Subcutaneous adipose tissue (tissue), 4 donors: ENCODE measurements around the gene PDZRN4. TPM values are rescaled to one million over a fixed set of nuclear protein-coding genes. Genes with fewer than 3 reads are reported as not detected.

Experiments
- CTCF ChIP-seq: fragments of 450-650 bp; IDR thresholded peaks from one replicate; pipeline ENCODE4 v1.5.1; 2016; ENCODE audit warnings: low read depth, mild to moderate bottlenecking, control low read depth, antibody characterized with exemption, moderate library complexity
- total RNA-seq, 4 donors: library from RNA; depleted of rRNA; stranded (reverse); fragments of >200 nt; gene quantifications; one replicate each; pipeline ENCODE4 v1.1.0, GENCODE V29; 2016

PDZRN4 gene
- total RNA-seq, 4 donors from 2014 or later, result 0.49 to 11.7 (median 2.2) TPM

GRCh38 chr12:41512497-41512896, 324.4 kb downstream of the PDZRN4 start:
- no peak for TF ChIP-seq CTCF

- no peak for TF ChIP-seq CTCF
These were observed 326.1 kb downstream of the PDZRN4 start for GRCh38 chr12:41514021-41514777.

GRCh38 chr12:41514907-41515306, 326.8 kb downstream of the PDZRN4 start:
- TF ChIP-seq CTCF, result no peak

- TF ChIP-seq CTCF, result no peak
These were observed 327.8 kb downstream of the PDZRN4 start for GRCh38 chr12:41515953-41516352.

GRCh38 chr12:41520869-41521268, 332.7 kb downstream of the PDZRN4 start:
- TF ChIP-seq CTCF, result no peak

- TF ChIP-seq CTCF, result no peak
These were observed 333.8 kb downstream of the PDZRN4 start for GRCh38 chr12:41521872-41522379.

- no peak for TF ChIP-seq CTCF
These were observed 338.9 kb downstream of the PDZRN4 start for GRCh38 chr12:41527062-41527461.
